Bone marrow (tissue), 2 donors: ENCODE measurements around the gene STK39.

ENCODE experiments used
- DNase-seq, 2 donors: peaks; one replicate each; lab custom pipeline; 2025; lab: John Stamatoyannopoulos, UW

Gene STK39

GRCh38 chr2:167957662-167958061, 289.7 kb downstream of the STK39 start:
- no peak for DNase-seq

GRCh38 chr2:167955264-167955906, 292.0 kb downstream of the STK39 start:
- DNase-seq = no peak

- no peak for DNase-seq
Observed at GRCh38 chr2:167954495-167954894, 292.9 kb downstream of the STK39 start.

GRCh38 chr2:167953776-167954175, 293.6 kb downstream of the STK39 start:
- no peak for DNase-seq

GRCh38 chr2:167950571-167950970, 296.8 kb downstream of the STK39 start:
- DNase-seq = no peak

- no peak for DNase-seq
Observed at GRCh38 chr2:167946441-167946841, 301.0 kb downstream of the STK39 start.

GRCh38 chr2:167945660-167946368, 301.6 kb downstream of the STK39 start:
- no peak for DNase-seq

GRCh38 chr2:167944825-167945659, 302.4 kb downstream of the STK39 start:
- DNase-seq = no peak

- DNase-seq = no peak
Observed at GRCh38 chr2:167943897-167944296, 303.5 kb downstream of the STK39 start.

- DNase-seq = no peak
Observed at GRCh38 chr2:167943368-167943767, 304.0 kb downstream of the STK39 start.

GRCh38 chr2:167942366-167943081, 304.9 kb downstream of the STK39 start:
- no peak for DNase-seq

GRCh38 chr2:167941604-167942003, 305.8 kb downstream of the STK39 start:
- no peak for DNase-seq

GRCh38 chr2:167940734-167941507, 306.5 kb downstream of the STK39 start:
- no peak for DNase-seq

- no peak for DNase-seq
Observed at GRCh38 chr2:167940346-167940725, 307.1 kb downstream of the STK39 start.

- no peak for DNase-seq
Observed at GRCh38 chr2:167939514-167940345, 307.7 kb downstream of the STK39 start.

GRCh38 chr2:167937403-167937802, 310.0 kb downstream of the STK39 start:
- no peak for DNase-seq

- no peak for DNase-seq
Observed at GRCh38 chr2:167935803-167936110, 311.6 kb downstream of the STK39 start.

- DNase-seq = no peak
Observed at GRCh38 chr2:167933097-167933814, 314.1 kb downstream of the STK39 start.

GRCh38 chr2:167932123-167932693, 315.2 kb downstream of the STK39 start:
- no peak for DNase-seq

GRCh38 chr2:167929484-167929883, 317.9 kb downstream of the STK39 start:
- no peak for DNase-seq
